Mesothelial cell of epicardium (in vitro differentiated cells): ENCODE measurements around the gene ZNF19. TPM values are rescaled to one million over a fixed set of nuclear protein-coding genes. Genes with fewer than 3 reads are reported as not detected.
"Not testable (repeated sequence)": the region's sequence is repeated elsewhere in the genome, so short reads cannot be mapped to it uniquely, and the experiment has no call there.

Experiments
- DNase-seq, 2 experiments: peaks; one replicate each; pipeline ENCODE4 v3.0.0; 2021; ENCODE audit warnings: low spot score in 2 of 2; ENCODE audit not compliant: unreplicated experiment in 2 of 2
- H3K27ac Mint-ChIP-seq: 2 replicates; pipeline ENCODE4 v1.8.0; 2021; ENCODE audit warnings: mixed read lengths
- H3K27me3 Mint-ChIP-seq: 2 replicates; pipeline ENCODE4 v1.8.0; 2021; ENCODE audit warnings: low read depth, mixed read lengths
- H3K36me3 Mint-ChIP-seq: 2 replicates; pipeline ENCODE4 v1.8.0; 2021; ENCODE audit warnings: mixed read lengths
- H3K4me1 Mint-ChIP-seq: 2 replicates; pipeline ENCODE4 v1.8.0; 2021; ENCODE audit warnings: mixed read lengths
- H3K4me3 Mint-ChIP-seq: 2 replicates; pipeline ENCODE4 v1.8.0; 2021; ENCODE audit warnings: mild to moderate bottlenecking, moderate library complexity, mixed read lengths
- H3K9me3 Mint-ChIP-seq: 2 replicates; pipeline ENCODE4 v1.8.0; 2021; ENCODE audit warnings: mixed read lengths
- CTCF ChIP-seq: fragments of 200-600 bp; sonication (generic); IDR thresholded peaks from one replicate; pipeline ENCODE4 v1.5.0; 2021; ENCODE audit warnings: antibody characterized with exemption; ENCODE audit not compliant: unreplicated experiment
- total RNA-seq: library from RNA; stranded (reverse); gene quantifications from 3 replicates; pipeline ENCODE4 v1.2.1, GENCODE V29; 2021

Gene ZNF19
- total RNA-seq, 1 donor from 2014 or later = 7.3 TPM

DNA sequence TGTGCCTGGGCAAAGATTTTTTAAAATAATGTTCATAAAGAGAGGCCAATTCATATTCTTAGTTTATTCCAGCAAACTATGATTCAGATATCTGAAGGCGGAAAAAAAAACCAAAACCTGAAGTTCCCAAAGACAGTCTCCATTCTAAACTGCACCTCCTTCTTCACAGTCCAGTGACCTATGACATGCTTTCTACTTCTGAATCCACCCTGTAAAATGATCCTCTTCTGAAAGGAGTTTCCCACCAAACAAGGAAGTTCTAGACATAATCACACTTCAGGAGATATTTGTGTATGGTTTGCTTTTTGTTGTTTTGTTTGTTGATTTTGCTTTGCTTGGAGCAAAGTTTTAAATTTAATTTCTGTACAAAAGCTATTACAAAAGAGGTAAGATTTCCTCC, 24.2 kb upstream of the ZNF19 start:
- H3K36me3 Mint-ChIP-seq = no peaks in the 10 kb centered on the region
- no peak for TF ChIP-seq CTCF
- H3K27me3 Mint-ChIP-seq = peaks cover 26% of the 10 kb centered on the region
- H3K4me3 Mint-ChIP-seq = no peak overlapping the region
- DNase-seq = no peak
- no peaks in the 10 kb centered on the region for H3K9me3 Mint-ChIP-seq
- no peaks in the 10 kb centered on the region for H3K4me1 Mint-ChIP-seq
- no peak overlapping the region for H3K27ac Mint-ChIP-seq

DNA sequence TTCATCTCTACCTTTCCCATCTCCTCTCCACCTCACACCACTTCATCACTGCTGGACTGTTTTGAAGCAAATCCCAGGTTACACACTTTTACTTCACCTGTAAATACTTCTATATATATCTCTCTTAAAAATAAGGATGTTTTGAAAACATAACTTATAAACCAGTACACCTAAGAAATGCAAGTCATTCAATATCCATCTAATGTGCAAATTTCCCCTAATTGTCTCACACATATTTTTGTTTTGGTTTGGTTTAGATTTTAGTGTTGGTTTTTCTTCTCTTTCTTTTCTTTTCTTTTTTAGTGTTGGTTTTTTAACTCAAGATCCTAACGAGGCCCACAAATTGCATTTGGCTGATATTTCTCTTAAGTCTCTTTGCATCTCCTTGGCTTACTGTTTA, 17.9 kb upstream of the ZNF19 start:
- Mint-ChIP-seq H3K27ac (no peak overlapping the region), H3K27me3 (peaks cover 41% of the 10 kb centered on the region), H3K4me1 (no peaks in the 10 kb centered on the region), H3K4me3 (no peak overlapping the region), H3K36me3 (no peaks in the 10 kb centered on the region), H3K9me3 (no peaks in the 10 kb centered on the region)
- no peak for DNase-seq
- TF ChIP-seq CTCF = no peak

DNA sequence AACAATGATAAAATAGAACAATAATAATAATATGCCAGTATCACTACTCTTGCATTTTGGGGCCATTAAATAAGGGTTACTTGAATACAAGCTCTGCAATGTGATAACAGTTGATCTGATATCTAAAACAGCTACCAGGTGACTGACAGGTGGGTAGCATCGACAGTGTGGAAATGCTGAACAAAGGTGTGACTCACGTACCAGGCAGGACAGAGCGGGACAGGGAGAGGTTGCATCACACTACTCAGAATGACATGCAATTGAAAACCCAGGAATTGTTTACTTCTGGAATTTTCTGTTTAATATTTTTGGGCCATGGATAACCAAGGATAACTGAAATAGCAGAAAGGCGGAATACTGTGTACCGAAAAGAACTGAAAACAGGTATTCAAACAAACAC, 15.8 kb upstream of the ZNF19 start:
- H3K27ac Mint-ChIP-seq = no peak overlapping the region
- no peak overlapping the region for H3K4me3 Mint-ChIP-seq
- no peaks in the 10 kb centered on the region for H3K36me3 Mint-ChIP-seq
- DNase-seq = no peak
- H3K9me3 Mint-ChIP-seq = no peaks in the 10 kb centered on the region
- H3K27me3 Mint-ChIP-seq = peaks cover 42% of the 10 kb centered on the region
- TF ChIP-seq CTCF = no peak
- H3K4me1 Mint-ChIP-seq = no peaks in the 10 kb centered on the region

DNA sequence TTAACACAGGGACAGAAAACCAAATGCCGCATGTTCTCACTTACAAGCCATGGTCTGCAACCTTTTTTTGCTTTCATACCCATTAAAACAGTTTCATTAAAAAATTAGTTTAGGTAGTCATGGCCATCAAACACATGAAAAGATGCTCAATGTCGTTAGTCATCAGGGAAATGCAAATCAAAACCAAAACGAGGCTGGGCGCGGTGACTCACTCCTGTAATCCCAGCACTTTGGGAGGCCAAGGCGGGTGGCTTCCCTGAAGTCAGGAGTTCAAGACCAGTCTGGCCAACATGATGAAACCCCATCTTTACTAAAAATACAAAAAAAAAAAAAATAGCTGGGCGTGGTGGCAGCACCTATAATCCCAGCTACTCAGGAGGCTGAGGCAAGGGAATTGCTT, 14.9 kb upstream of the ZNF19 start:
- not testable (repeated sequence) for DNase-seq, H3K27ac Mint-ChIP-seq, H3K4me3 Mint-ChIP-seq, H3K36me3 Mint-ChIP-seq, H3K9me3 Mint-ChIP-seq, H3K4me1 Mint-ChIP-seq
- peaks cover 34% of the 10 kb centered on the region for H3K27me3 Mint-ChIP-seq

GRCh38 chr16:71501547-71501946, 12.4 kb upstream of the ZNF19 start:
- no peak overlapping the region for H3K27ac Mint-ChIP-seq
- H3K9me3 Mint-ChIP-seq = no peaks in the 10 kb centered on the region
- DNase-seq = no peak
- H3K4me1 Mint-ChIP-seq = no peaks in the 10 kb centered on the region
- H3K27me3 Mint-ChIP-seq = peaks cover 29% of the 10 kb centered on the region
- H3K4me3 Mint-ChIP-seq = no peak overlapping the region
- TF ChIP-seq CTCF = no peak
- H3K36me3 Mint-ChIP-seq = no peaks in the 10 kb centered on the region

GRCh38 chr16:71500964-71501363, 11.8 kb upstream of the ZNF19 start:
- Mint-ChIP-seq H3K36me3 (no peaks in the 10 kb centered on the region), H3K4me3 (no peak overlapping the region), H3K27me3 (peaks cover 31% of the 10 kb centered on the region), H3K4me1 (no peaks in the 10 kb centered on the region), H3K9me3 (no peaks in the 10 kb centered on the region), H3K27ac (no peak overlapping the region)
- TF ChIP-seq CTCF = no peak
- no peak for DNase-seq
